GM12873 (cell line): Measurements from ENCODE around the gene LYSET.

ENCODE experiments used
- TF ChIP-seq, protein P1 (sequence below): IDR thresholded peaks from 2 replicates; pipeline ENCODE4 v1.5.1; 2012; ENCODE audit warnings: low read depth, mild to moderate bottlenecking, moderate library complexity, low read length, control low read depth; ENCODE audit not compliant: insufficient read depth; ENCODE audit errors: missing control alignments

Gene LYSET

DNA sequence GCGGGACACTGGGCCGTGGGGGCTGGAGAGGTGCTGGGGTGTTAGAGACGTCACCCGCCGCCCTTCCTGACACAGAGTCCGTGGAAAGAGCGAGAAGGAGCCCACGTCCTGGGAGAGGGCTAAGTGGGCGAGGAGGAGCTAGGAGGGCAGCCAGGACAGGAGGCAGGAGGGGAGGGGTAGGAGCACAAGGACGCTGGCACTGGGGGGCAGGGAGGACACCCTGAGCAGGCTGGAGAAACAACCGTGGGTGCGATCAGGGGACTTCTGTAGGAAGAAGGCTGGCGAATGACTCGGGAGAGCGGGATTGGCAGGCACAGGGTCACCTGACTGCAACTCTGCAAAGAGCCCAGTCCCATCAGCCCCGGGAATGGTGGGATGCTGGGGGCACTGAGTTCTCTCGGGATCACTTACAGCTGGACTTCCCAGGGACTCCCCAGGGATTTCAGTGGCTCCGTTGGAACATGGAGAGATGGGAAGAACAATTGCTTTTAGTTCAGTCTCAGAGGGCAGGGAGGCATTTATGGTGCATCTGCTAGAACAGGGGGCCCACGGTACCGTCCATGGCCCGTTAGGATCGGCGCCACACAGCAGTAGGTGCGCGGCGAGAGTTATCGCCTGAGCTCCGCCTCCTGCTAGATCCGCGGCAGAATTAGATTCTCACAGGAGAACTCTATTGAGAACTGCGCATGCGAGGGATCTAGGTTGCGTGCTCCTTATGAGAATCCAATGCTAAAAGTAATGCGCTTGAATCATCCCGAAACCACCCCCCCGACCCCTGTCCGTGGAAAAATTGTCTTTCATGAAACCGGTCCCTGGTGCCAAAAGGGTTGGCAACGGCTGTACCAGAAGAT is 46.2 kb downstream of the LYSET start:
- TF ChIP-seq, protein P1, sequence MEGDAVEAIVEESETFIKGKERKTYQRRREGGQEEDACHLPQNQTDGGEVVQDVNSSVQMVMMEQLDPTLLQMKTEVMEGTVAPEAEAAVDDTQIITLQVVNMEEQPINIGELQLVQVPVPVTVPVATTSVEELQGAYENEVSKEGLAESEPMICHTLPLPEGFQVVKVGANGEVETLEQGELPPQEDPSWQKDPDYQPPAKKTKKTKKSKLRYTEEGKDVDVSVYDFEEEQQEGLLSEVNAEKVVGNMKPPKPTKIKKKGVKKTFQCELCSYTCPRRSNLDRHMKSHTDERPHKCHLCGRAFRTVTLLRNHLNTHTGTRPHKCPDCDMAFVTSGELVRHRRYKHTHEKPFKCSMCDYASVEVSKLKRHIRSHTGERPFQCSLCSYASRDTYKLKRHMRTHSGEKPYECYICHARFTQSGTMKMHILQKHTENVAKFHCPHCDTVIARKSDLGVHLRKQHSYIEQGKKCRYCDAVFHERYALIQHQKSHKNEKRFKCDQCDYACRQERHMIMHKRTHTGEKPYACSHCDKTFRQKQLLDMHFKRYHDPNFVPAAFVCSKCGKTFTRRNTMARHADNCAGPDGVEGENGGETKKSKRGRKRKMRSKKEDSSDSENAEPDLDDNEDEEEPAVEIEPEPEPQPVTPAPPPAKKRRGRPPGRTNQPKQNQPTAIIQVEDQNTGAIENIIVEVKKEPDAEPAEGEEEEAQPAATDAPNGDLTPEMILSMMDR = no peak

- TF ChIP-seq, protein P1 = no peak
Measured at GRCh38 chr14:93232159-93232558, 47.0 kb downstream of the LYSET start.

- TF ChIP-seq, protein P1 = no peak
Measured at GRCh38 chr14:93234798-93235197, 49.7 kb downstream of the LYSET start.
